Liver (tissue), 9 donors: ENCODE measurements around the gene PSMG3. TPM values are rescaled to one million over a fixed set of nuclear protein-coding genes. Genes with fewer than 3 reads are reported as not detected.

Source experiments
- DNase-seq: peaks from one replicate; pipeline ENCODE4 v3.0.0-alpha.2; 2017; ENCODE audit warnings: low spot score
- H3K27ac ChIP-seq, 2 donors: one replicate each; pipeline ENCODE4 v1.7.0; 2013; ENCODE audit warnings: inconsistent platforms in 2 of 2, low read length in 2 of 2, control low read depth in 1 of 2, low read depth in 1 of 2, mild to moderate bottlenecking in 1 of 2
- H3K27me3 ChIP-seq, 4 donors: one replicate each; pipeline versions ENCODE4 v1.6.1 to v1.7.0; 2013; ENCODE audit warnings: low read length in 3 of 4, inconsistent platforms in 1 of 4, mild to moderate bottlenecking in 1 of 4, moderate library complexity in 1 of 4; ENCODE audit not compliant: control insufficient read depth in 4 of 4, insufficient read depth in 4 of 4
- H3K36me3 ChIP-seq, 4 donors: one replicate each; pipeline versions ENCODE4 v1.6.1 to v1.7.0; 2013; ENCODE audit warnings: low read length in 3 of 4, mild to moderate bottlenecking in 3 of 4, low read depth in 1 of 4, moderate library complexity in 1 of 4; ENCODE audit not compliant: control insufficient read depth in 4 of 4, insufficient read depth in 3 of 4
- H3K4me1 ChIP-seq, 4 donors: one replicate each; pipeline versions ENCODE4 v1.6.1 to v1.7.0; 2013; ENCODE audit warnings: low read length in 3 of 4, mild to moderate bottlenecking in 3 of 4, moderate library complexity in 1 of 4; ENCODE audit not compliant: control insufficient read depth in 4 of 4, insufficient read depth in 4 of 4
- H3K4me3 ChIP-seq, 3 donors: one replicate each; pipeline versions ENCODE4 v1.6.1 to v1.7.0; 2013; ENCODE audit warnings: low read length in 3 of 3, control low read depth in 1 of 3, low read depth in 1 of 3, mild to moderate bottlenecking in 1 of 3
- H3K9ac ChIP-seq, 2 donors: one replicate each; pipeline ENCODE4 v1.7.0; 2013; ENCODE audit warnings: low read length in 2 of 2, mild to moderate bottlenecking in 2 of 2, moderate library complexity in 2 of 2, control low read depth in 1 of 2, low read depth in 1 of 2
- H3K9me3 ChIP-seq, 4 donors: one replicate each; pipeline versions ENCODE4 v1.6.1 to v1.7.0; 2013; ENCODE audit warnings: low read length in 3 of 4; ENCODE audit not compliant: control insufficient read depth in 4 of 4
- ATF3 ChIP-seq: IDR thresholded peaks from 2 replicates; pipeline ENCODE4 v1.6.1; 2016; ENCODE audit warnings: antibody characterized with exemption
- CTCF ChIP-seq: fragments of 150-350 bp; IDR thresholded peaks from 2 replicates; pipeline ENCODE4 v1.5.1; 2017; ENCODE audit warnings: improper control_type of control experiment, low read depth, low read length; ENCODE audit not compliant: missing input control
- EGR1 ChIP-seq, 2 donors: IDR thresholded peaks; 2 replicates each; pipeline ENCODE4 v1.6.1; 2016 to 2018; ENCODE audit warnings: antibody characterized with exemption in 2 of 2, low read depth in 2 of 2
- FOXA1 ChIP-seq: IDR thresholded peaks from 2 replicates; pipeline ENCODE4 v1.6.1; 2016; ENCODE audit warnings: antibody characterized with exemption
- FOXA2 ChIP-seq: IDR thresholded peaks from 2 replicates; pipeline ENCODE4 v1.6.1; 2016; ENCODE audit warnings: antibody characterized with exemption
- GABPA ChIP-seq, 2 donors: IDR thresholded peaks in 1 of 2; conservative IDR thresholded peaks in 1 of 2; 2 replicates each; pipeline ENCODE4 v1.6.1; 2016; ENCODE audit warnings: antibody characterized with exemption in 2 of 2, mild to moderate bottlenecking in 1 of 2, moderate library complexity in 1 of 2
- HNF4A ChIP-seq, 2 donors: conservative IDR thresholded peaks; 2 replicates each; pipeline ENCODE4 v1.6.1; 2016; ENCODE audit warnings: antibody characterized with exemption in 2 of 2, mild to moderate bottlenecking in 2 of 2
- HNF4G ChIP-seq: IDR thresholded peaks from 2 replicates; pipeline ENCODE4 v1.6.1; 2016; ENCODE audit warnings: antibody characterized with exemption
- JUND ChIP-seq, 2 donors: IDR thresholded peaks; 2 replicates each; pipeline ENCODE4 v1.6.1; 2016; ENCODE audit warnings: antibody characterized with exemption in 2 of 2
- MAX ChIP-seq: IDR thresholded peaks from 2 replicates; pipeline ENCODE4 v1.6.1; 2016; ENCODE audit warnings: antibody characterized with exemption
- RAD21 ChIP-seq, 2 donors: IDR thresholded peaks; 2 replicates each; pipeline ENCODE4 v1.6.1; 2016; ENCODE audit warnings: antibody characterized with exemption in 2 of 2, mild to moderate bottlenecking in 2 of 2
- REST ChIP-seq: IDR thresholded peaks from 2 replicates; pipeline ENCODE4 v1.6.1; 2016; ENCODE audit warnings: antibody characterized with exemption, mild to moderate bottlenecking
- RXRA ChIP-seq, 2 donors: IDR thresholded peaks; 2 replicates each; pipeline ENCODE4 v1.6.1; 2017 to 2018; ENCODE audit warnings: antibody characterized with exemption in 2 of 2, mild to moderate bottlenecking in 1 of 2
- SP1 ChIP-seq: IDR thresholded peaks from 2 replicates; pipeline ENCODE4 v1.6.1; 2018; ENCODE audit warnings: antibody characterized with exemption, mild to moderate bottlenecking
- TAF1 ChIP-seq: conservative IDR thresholded peaks from 2 replicates; pipeline ENCODE4 v1.6.1; 2016; ENCODE audit warnings: antibody characterized with exemption, mild to moderate bottlenecking
- YY1 ChIP-seq: IDR thresholded peaks from 2 replicates; pipeline ENCODE4 v1.6.1; 2016; ENCODE audit warnings: antibody characterized with exemption, mild to moderate bottlenecking
- ZBTB33 ChIP-seq: IDR thresholded peaks from 2 replicates; pipeline ENCODE4 v1.6.1; 2016; ENCODE audit warnings: antibody characterized with exemption
- WGBS: extraction: QIAGEN DNeasy Blood & Tissue Kit; methylation state at CpG from one replicate; pipeline ENCODE4 v1.1.7; 2013; 5-methylcytosine and 5-hydroxymethylcytosine counted together
- polyA plus RNA-seq, 2 donors: library from polyadenylated mRNA; stranded (reverse) in 1 of 2; unstranded in 1 of 2; fragments of 200-250 nt in 1 of 2; fragments of >200 nt in 1 of 2; fragmentation: Nextera tagmentation in 1 of 2; extraction: Ambion mirVana in 1 of 2; gene quantifications; one replicate each; pipeline versions ENCODE4 v1.2.1 to v1.2.3, GENCODE V29; 2013 to 2015
- total RNA-seq, 2 donors: library from RNA; depleted of rRNA; stranded (reverse); fragments of >200 nt; gene quantifications; one replicate each; pipeline ENCODE4 v1.2.3, GENCODE V29; 2014
- donor health status: healthy.
- donor health status: healthy.
- donor health status: healthy.
- donor health status: healthy.
- donor health status: healthy.

The PSMG3 gene
- total and polyA plus RNA-seq, 4 donors: 10.1 to 22.4 (median 15.7) TPM

- WGBS: 78% methylated on average over 15 of the region's 15 CpGs
- Histone ChIP-seq H3K9ac (no peak overlapping the region), H3K36me3 (no peaks in the 10 kb centered on the region), H3K27ac (no peak overlapping the region), H3K9me3 (no peaks in the 10 kb centered on the region), H3K27me3 (no peaks in the 10 kb centered on the region), H3K4me1 (peaks cover 0 to 5% (median 0%) of the 10 kb centered on the region in 4 donors), H3K4me3 (no peak overlapping the region)
- no peak for DNase-seq
- TF ChIP-seq GABPA (IDR thresholded peaks at IDR 0.05 in 1 of 2, conservative IDR thresholded peaks at IDR 0.05 in 1 of 2) (no peak), FOXA1 (no peak)
Observed at GRCh38 chr7:1576521-1577253, 6.9 kb upstream of the PSMG3 start.

GRCh38 chr7:1575809-1576208, 6.0 kb upstream of the PSMG3 start:
- DNase-seq: no peak
- Histone ChIP-seq H3K27me3 (no peaks in the 10 kb centered on the region), H3K9ac (no peak overlapping the region), H3K4me1 (peaks cover 3 to 14% (median 5%) of the 10 kb centered on the region in 4 donors), H3K27ac (no peak overlapping the region), H3K4me3 (no peak overlapping the region), H3K36me3 (no peaks in the 10 kb centered on the region), H3K9me3 (no peaks in the 10 kb centered on the region)
- WGBS: 90% methylated on average over 7 of the region's 7 CpGs
- no peak for TF ChIP-seq ATF3
- no peak for TF ChIP-seq RAD21 (IDR thresholded peaks at IDR 0.05)
- no peak for TF ChIP-seq JUND (IDR thresholded peaks at IDR 0.05)
- no peak for TF ChIP-seq GABPA (IDR thresholded peaks at IDR 0.05 in 1 of 2, conservative IDR thresholded peaks at IDR 0.05 in 1 of 2)
- TF ChIP-seq REST: no peak
- no peak for TF ChIP-seq RXRA (IDR thresholded peaks at IDR 0.05)
- TF ChIP-seq HNF4A (conservative IDR thresholded peaks at IDR 0.05): no peak
- no peak for TF ChIP-seq MAX
- no peak for TF ChIP-seq CTCF
- TF ChIP-seq FOXA2: no peak
- no peak for TF ChIP-seq ZBTB33
- TF ChIP-seq TAF1: no peak
- no peak for TF ChIP-seq EGR1 (IDR thresholded peaks at IDR 0.05; ENCODE audit: low read depth in 2 of 2)
- TF ChIP-seq HNF4G: no peak
- no peak for TF ChIP-seq YY1
- no peak for TF ChIP-seq FOXA1
- TF ChIP-seq SP1: no peak
